ENCODE data around the gene SMARCA5.

SMARCA5 gene

GRCh38 chr4:143531788-143532491, 18.4 kb downstream of the SMARCA5 start:
- DNase-seq, result no peak

- DNase-seq, result no peak
Measured at GRCh38 chr4:143538979-143539669, 25.6 kb downstream of the SMARCA5 start.

GRCh38 chr4:143539670-143540023, 26.1 kb downstream of the SMARCA5 start:
- no peak for DNase-seq

GRCh38 chr4:143549928-143550327, 36.4 kb downstream of the SMARCA5 start:
- DNase-seq, result no peak

- DNase-seq, result no peak
Measured at GRCh38 chr4:143554728-143555597, 41.5 kb downstream of the SMARCA5 start.

GRCh38 chr4:143555676-143556075, 42.2 kb downstream of the SMARCA5 start:
- no peak for DNase-seq

GRCh38 chr4:143558286-143558685, 44.8 kb downstream of the SMARCA5 start:
- DNase-seq, result peak; percentile 19

GRCh38 chr4:143558823-143559756, 45.6 kb downstream of the SMARCA5 start:
- DNase-seq, result peak; percentile 91

GRCh38 chr4:143559757-143560147, 46.2 kb downstream of the SMARCA5 start:
- DNase-seq, result no peak

GRCh38 chr4:143564472-143564871, 51.0 kb downstream of the SMARCA5 start:
- no peak for DNase-seq

GRCh38 chr4:143575331-143575730, 61.8 kb downstream of the SMARCA5 start:
- no peak for DNase-seq

GRCh38 chr4:143581331-143581946, 67.9 kb downstream of the SMARCA5 start:
- no peak for DNase-seq

- DNase-seq, result no peak
Measured at GRCh38 chr4:143585548-143585947, 72.0 kb downstream of the SMARCA5 start.

GRCh38 chr4:143586080-143586479, 72.6 kb downstream of the SMARCA5 start:
- DNase-seq, result no peak

- DNase-seq, result no peak
Measured at GRCh38 chr4:143587703-143588102, 74.2 kb downstream of the SMARCA5 start.

GRCh38 chr4:143597276-143597675, 83.8 kb downstream of the SMARCA5 start:
- DNase-seq, result no peak

- DNase-seq, result no peak
Measured at GRCh38 chr4:143598816-143599215, 85.3 kb downstream of the SMARCA5 start.

GRCh38 chr4:143599827-143600226, 86.3 kb downstream of the SMARCA5 start:
- no peak for DNase-seq

GRCh38 chr4:143606480-143606879, 93.0 kb downstream of the SMARCA5 start:
- DNase-seq, result no peak

Measured in retina (tissue), 1 donor.